B cell (primary cell): Measurements from ENCODE around the gene DGCR6L.
"Not testable (repeated sequence)": the region's sequence is repeated elsewhere in the genome, so short reads cannot be mapped to it uniquely, and the experiment has no call there.

Source experiments
- EZH2 ChIP-seq: IDR thresholded peaks from 2 replicates; pipeline ENCODE4 v1.6.1; 2012; ENCODE audit warnings: borderline replicate concordance, low read depth, mild to moderate bottlenecking, moderate library complexity, low read length; ENCODE audit not compliant: insufficient read depth, poor library complexity, severe bottlenecking
- TF ChIP-seq, protein P1 (sequence below): fragments of 200-600 bp; IDR thresholded peaks from one replicate; pipeline ENCODE4 v1.8.0; 2022; ENCODE audit warnings: antibody characterized with exemption, mild to moderate bottlenecking

DNA sequence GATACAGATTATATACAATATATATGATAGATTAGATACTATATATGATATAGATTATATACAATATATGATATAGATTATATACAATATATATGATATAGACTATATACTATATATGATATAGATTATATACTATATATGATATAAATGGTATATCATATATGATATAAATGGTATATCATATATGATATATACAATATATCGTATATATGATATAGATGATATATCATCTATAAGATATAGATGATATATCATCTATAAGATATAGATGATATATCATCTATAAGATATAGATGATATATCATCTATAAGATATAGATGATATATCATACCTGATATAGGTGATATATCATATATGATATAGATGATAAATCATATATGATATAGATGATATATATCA lies 16.7 kb upstream of the DGCR6L start:
- not testable (repeated sequence) for TF ChIP-seq EZH2
- TF ChIP-seq, protein P1, sequence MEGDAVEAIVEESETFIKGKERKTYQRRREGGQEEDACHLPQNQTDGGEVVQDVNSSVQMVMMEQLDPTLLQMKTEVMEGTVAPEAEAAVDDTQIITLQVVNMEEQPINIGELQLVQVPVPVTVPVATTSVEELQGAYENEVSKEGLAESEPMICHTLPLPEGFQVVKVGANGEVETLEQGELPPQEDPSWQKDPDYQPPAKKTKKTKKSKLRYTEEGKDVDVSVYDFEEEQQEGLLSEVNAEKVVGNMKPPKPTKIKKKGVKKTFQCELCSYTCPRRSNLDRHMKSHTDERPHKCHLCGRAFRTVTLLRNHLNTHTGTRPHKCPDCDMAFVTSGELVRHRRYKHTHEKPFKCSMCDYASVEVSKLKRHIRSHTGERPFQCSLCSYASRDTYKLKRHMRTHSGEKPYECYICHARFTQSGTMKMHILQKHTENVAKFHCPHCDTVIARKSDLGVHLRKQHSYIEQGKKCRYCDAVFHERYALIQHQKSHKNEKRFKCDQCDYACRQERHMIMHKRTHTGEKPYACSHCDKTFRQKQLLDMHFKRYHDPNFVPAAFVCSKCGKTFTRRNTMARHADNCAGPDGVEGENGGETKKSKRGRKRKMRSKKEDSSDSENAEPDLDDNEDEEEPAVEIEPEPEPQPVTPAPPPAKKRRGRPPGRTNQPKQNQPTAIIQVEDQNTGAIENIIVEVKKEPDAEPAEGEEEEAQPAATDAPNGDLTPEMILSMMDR: not testable (repeated sequence)
